ENCODE results near the gene RGS21.

RGS21 gene

GRCh38 chr1:192316942-192317450, at the start of gene RGS21:
RGS21 (plus strand) TSS chr1:192316992; CDS start chr1:192343037, 26,045 bp downstream.
- no peak for TF ChIP-seq CTCF (IDR thresholded peaks at IDR 0.05; ENCODE audit: insufficient read depth, missing control alignments)
- FAIRE-seq (no peak), DNase-seq (ENCODE audit: insufficient read length, low spot score) (no peak)

GRCh38 chr1:192268468-192269052, 48.2 kb upstream of the RGS21 start:
- TF ChIP-seq CTCF (IDR thresholded peaks at IDR 0.05; ENCODE audit: insufficient read depth, missing control alignments): no peak
- FAIRE-seq: peak; percentile 51

GRCh38 chr1:192270398-192270797, 46.4 kb upstream of the RGS21 start:
- no peak for TF ChIP-seq CTCF (IDR thresholded peaks at IDR 0.05; ENCODE audit: insufficient read depth, missing control alignments)
- no peak for DNase-seq (ENCODE audit: insufficient read length, low spot score)
- FAIRE-seq: no peak

More at GRCh38 chr1:192268468-192269052, 48.2 kb upstream of the RGS21 start:
- DNase-seq (ENCODE audit: insufficient read length, low spot score): no peak

GRCh38 chr1:192272732-192273131, 44.1 kb upstream of the RGS21 start:
- FAIRE-seq (no peak), DNase-seq (ENCODE audit: insufficient read length, low spot score) (no peak)
- TF ChIP-seq CTCF (IDR thresholded peaks at IDR 0.05; ENCODE audit: insufficient read depth, missing control alignments): no peak

GRCh38 chr1:192274588-192274987, 42.2 kb upstream of the RGS21 start:
- FAIRE-seq: peak; percentile 51

GRCh38 chr1:192277635-192278034, 39.2 kb upstream of the RGS21 start:
- DNase-seq (ENCODE audit: insufficient read length, low spot score): no peak
- FAIRE-seq: no peak
- TF ChIP-seq CTCF (IDR thresholded peaks at IDR 0.05; ENCODE audit: insufficient read depth, missing control alignments): no peak

More at GRCh38 chr1:192274588-192274987, 42.2 kb upstream of the RGS21 start:
- TF ChIP-seq CTCF (IDR thresholded peaks at IDR 0.05; ENCODE audit: insufficient read depth, missing control alignments): no peak
- no peak for DNase-seq (ENCODE audit: insufficient read length, low spot score)

- no peak for DNase-seq (ENCODE audit: insufficient read length, low spot score)
- TF ChIP-seq CTCF (IDR thresholded peaks at IDR 0.05; ENCODE audit: insufficient read depth, missing control alignments): no peak
- FAIRE-seq: no peak
Observed at GRCh38 chr1:192284927-192285326, 31.9 kb upstream of the RGS21 start.

Measured in D721Med (cell line).